OCI-LY3 (cell line): ENCODE data around the gene FOXE3.

Source experiments
- EZH2phosphoT487 ChIP-seq: fragments of 200-600 bp; shearing (Covaris generic); IDR thresholded peaks from 2 replicates; pipeline ENCODE4 v1.6.1; 2018; ENCODE audit warnings: antibody characterized with exemption, mixed run types, low read depth
- TF ChIP-seq, protein P1 (sequence below): fragments of 200-600, 300-600 bp; sonication (generic); IDR thresholded peaks from 2 replicates; pipeline ENCODE4 v1.5.1; 2014; ENCODE audit warnings: antibody characterized with exemption, low read length, low read depth

DNA sequence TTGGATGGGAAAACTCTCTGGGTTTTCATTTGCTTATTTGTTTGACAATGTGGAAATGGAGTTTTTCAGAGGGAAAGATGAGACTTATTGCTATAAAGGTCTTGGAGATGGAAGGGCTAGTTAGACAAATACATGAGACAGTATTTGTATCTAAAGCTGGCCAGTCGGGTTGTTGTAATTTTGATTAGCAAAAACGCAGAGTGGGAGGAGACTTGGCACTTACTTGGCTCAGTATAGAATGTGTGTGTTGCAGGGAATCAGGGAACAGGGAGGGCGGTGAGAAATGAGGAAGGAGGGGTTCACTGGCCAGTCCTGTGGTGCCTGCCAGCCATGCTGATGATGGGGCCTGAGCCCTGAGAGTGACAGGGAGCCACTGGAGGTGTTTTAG, 6.0 kb upstream of the FOXE3 start:
- TF ChIP-seq, protein P1, sequence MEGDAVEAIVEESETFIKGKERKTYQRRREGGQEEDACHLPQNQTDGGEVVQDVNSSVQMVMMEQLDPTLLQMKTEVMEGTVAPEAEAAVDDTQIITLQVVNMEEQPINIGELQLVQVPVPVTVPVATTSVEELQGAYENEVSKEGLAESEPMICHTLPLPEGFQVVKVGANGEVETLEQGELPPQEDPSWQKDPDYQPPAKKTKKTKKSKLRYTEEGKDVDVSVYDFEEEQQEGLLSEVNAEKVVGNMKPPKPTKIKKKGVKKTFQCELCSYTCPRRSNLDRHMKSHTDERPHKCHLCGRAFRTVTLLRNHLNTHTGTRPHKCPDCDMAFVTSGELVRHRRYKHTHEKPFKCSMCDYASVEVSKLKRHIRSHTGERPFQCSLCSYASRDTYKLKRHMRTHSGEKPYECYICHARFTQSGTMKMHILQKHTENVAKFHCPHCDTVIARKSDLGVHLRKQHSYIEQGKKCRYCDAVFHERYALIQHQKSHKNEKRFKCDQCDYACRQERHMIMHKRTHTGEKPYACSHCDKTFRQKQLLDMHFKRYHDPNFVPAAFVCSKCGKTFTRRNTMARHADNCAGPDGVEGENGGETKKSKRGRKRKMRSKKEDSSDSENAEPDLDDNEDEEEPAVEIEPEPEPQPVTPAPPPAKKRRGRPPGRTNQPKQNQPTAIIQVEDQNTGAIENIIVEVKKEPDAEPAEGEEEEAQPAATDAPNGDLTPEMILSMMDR = no peak
- no peak for TF ChIP-seq EZH2phosphoT487
